ENCODE results near the gene NAA16. TPM values are rescaled to one million over a fixed set of nuclear protein-coding genes. Genes with fewer than 3 reads are reported as not detected.

Gene NAA16
- polyA plus RNA-seq, 1 of the 3 experiments (the other 2 are of a cell fraction), result 4.4 TPM

- H3F3A ChIP-seq (replicated peaks; ENCODE audit: insufficient read depth), result no peaks in the 10 kb centered on the region
- no peaks in the 10 kb centered on the region for H3K27me3 ChIP-seq (ENCODE audit: insufficient read depth)
- no peaks in the 10 kb centered on the region for H4K20me1 ChIP-seq (ENCODE audit: insufficient read depth)
- CTCF ChIA-PET, result interaction anchor here (1.1 kb wide), 1 partner anchor 884 kb away, joined by 3 read pairs; no protein-coding TSS in a partner anchor
- no peak overlapping the region for H3K4me2 ChIP-seq
- H3K27ac ChIP-seq (ENCODE audit: low read depth in 2 of 2, low read length in 1 of 2), result no peak overlapping the region
- H3K4me1 ChIP-seq (ENCODE audit: control insufficient read depth in 1 of 2, insufficient read depth in 2 of 2, low read depth in 1 of 2, low read length in 1 of 2), result no peaks in the 10 kb centered on the region
- H3K9me2 ChIP-seq, result no peaks in the 10 kb centered on the region
- TF ChIP-seq MEF2A (IDR thresholded peaks at IDR 0.05; ENCODE audit: borderline replicate concordance, low read depth) (no peak), RAD21 (IDR thresholded peaks at IDR 0.05; ENCODE audit: low read length) (no peak), IRF3 (IDR thresholded peaks at IDR 0.05; ENCODE audit: low read depth, low read length) (no peak), SMC3 (IDR thresholded peaks at IDR 0.05; ENCODE audit: low read depth, low read length) (no peak), FOXJ3 (CRISPR knock-in tag; IDR thresholded peaks at IDR 0.05) (no peak), USF1 (IDR thresholded peaks at IDR 0.05; ENCODE audit: borderline replicate concordance, low read depth) (no peak), TAF1 (IDR thresholded peaks at IDR 0.05; ENCODE audit: borderline replicate concordance, low read depth, low read length) (no peak), POLR2AphosphoS5 (IDR thresholded peaks at IDR 0.05; ENCODE audit: low read depth, low read length) (no peak), RFX5 (IDR thresholded peaks at IDR 0.05; ENCODE audit: low read length) (no peak), RCOR1 (IDR thresholded peaks at IDR 0.05; ENCODE audit: low read length) (no peak), TEAD4 (IDR thresholded peaks at IDR 0.05; ENCODE audit: borderline replicate concordance, insufficient read depth) (no peak), GATA2 (CRISPR knock-in tag; IDR thresholded peaks at IDR 0.05) (no peak), RXRA (IDR thresholded peaks at IDR 0.05; ENCODE audit: borderline replicate concordance, low read depth) (no peak), FOXM1 (IDR thresholded peaks at IDR 0.05; ENCODE audit: low read depth) (no peak), EZH2phosphoT487 (IDR thresholded peaks at IDR 0.05; ENCODE audit: borderline replicate concordance, low read depth) (no peak), MAX (IDR thresholded peaks at IDR 0.05; ENCODE audit: low read depth) (no peak), PBX3 (IDR thresholded peaks at IDR 0.05) (no peak), CTCF (IDR thresholded peaks at IDR 0.05) (no peak)
- no peak overlapping the region for H2AFZ ChIP-seq (ENCODE audit: low read depth)
- H3K9ac ChIP-seq, result no peak overlapping the region
- H3K79me2 ChIP-seq (ENCODE audit: insufficient read depth), result no peaks in the 10 kb centered on the region
- H3K4me3 ChIP-seq (ENCODE audit: low read depth in 2 of 2, low read length in 1 of 2), result no peak overlapping the region; a peak in 1 of 4 replicates
- WGBS (ENCODE audit: low lambda C conversion rate), result 49% methylated on average over 3 of the region's 3 CpGs
- POLR2A ChIA-PET, result no interaction called here
- no peak for DNase-seq
- H3K9me3 ChIP-seq, result no peaks in the 10 kb centered on the region
- H3K36me3 ChIP-seq (replicated peaks in 1 of 2; ENCODE audit: control insufficient read depth in 1 of 2, insufficient read depth in 2 of 2, low read length in 1 of 2), result no peaks in the 10 kb centered on the region
These were observed 14.0 kb upstream of the NAA16 start for GRCh38 chr13:41296879-41297646.
